Measurements from ENCODE around the gene NEDD4L.
"Not testable (repeated sequence)": the region's sequence is repeated elsewhere in the genome, so short reads cannot be mapped to it uniquely, and the experiment has no call there.

Gene NEDD4L

DNA sequence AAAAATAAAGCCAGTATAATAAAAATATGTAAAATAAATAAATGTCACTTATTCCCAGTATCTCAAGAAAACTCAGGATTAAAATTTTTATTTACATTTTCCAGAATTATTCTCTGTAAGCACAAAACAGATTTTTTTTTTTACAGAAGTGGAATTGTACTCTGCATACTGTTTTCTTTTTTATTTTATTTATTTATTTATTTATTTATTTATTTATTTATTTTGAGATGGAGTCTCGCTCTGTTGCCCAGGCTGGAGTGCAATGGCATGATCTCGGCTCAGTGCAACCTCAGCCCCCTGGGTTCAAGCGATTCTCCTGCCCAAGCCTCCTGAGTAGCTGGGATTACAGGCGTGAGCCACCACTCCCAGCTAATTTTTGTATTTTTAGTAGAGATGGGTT lies 336.1 kb downstream of the NEDD4L start:
- DNase-seq (ENCODE audit: low read depth), result not testable (repeated sequence)

DNA sequence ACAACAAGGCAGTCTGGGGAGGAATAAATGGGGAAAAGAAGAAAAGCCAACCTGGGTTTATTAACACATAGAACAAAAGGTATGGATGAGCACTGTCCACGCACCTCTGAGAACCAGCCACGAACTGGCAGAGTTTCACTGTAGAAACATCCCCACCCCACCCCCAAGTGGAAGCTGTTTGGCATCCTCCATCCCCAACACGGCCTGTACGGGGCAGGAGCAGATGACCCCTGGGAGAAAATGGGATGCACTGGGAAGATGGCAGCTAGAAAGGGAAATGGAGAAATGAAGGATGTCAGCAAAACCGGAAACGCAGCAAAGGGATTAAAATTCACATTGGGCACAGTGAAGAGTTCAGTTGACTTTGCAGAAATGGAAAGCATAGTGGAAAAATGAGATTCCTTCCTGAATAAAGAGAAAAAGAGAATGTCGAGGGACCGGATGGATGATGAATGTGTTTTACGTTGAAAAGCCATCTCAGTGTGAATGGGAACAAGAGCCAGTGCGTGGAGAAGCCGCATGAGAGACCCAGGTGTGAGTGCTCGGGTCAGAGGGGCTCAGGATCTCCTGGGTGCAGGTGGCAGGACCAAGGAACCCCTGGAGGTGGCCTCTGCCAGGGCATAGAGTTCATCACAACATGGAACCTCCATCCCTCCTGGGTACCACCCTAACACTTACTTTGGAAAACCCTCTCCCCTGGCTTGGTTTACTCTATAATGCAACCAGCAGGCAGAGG lies 337.8 kb downstream of the NEDD4L start:
- no peak for DNase-seq (ENCODE audit: low read depth)

DNA sequence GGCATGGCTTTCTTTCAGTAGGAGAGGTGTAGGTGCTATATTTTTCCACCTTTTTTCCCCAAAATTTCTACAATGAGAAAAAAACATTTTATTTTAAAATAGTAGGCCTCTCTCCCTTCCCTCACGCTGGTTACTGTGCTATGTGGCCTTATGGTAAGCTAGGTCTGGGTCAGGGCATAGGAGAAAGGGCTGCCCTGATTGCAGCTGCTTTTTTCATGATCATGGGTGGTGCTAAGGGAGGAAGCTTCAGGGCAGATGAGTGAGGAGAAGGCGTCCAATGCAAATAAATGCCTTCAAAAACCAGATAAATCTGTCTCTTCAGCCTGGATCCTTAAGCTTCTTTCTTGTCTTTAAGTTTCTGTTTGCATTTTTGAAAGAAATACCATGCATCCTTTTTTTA lies 338.4 kb downstream of the NEDD4L start:
- DNase-seq (ENCODE audit: low read depth), result no peak

DNA sequence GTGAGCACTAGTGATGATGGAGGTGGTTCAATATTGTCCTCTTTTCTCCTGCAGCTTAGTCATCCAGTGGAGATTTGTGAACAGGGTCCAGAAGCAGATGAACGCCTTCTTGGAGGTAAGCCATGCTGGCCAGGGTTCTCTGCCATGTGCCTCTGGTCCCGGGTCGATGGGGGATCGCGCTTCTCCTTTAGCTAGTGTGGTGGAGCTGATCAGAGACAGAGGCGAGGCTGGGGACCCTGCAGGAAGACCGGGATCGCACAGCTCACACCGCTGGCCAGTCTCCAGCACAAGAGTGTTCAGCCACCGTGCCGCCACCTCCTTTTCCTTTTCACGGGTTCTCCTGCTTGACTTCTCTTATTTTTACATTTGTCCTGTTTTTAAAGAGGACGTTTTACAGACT lies 341.4 kb downstream of the NEDD4L start:
- no peak for DNase-seq (ENCODE audit: low read depth)

DNA sequence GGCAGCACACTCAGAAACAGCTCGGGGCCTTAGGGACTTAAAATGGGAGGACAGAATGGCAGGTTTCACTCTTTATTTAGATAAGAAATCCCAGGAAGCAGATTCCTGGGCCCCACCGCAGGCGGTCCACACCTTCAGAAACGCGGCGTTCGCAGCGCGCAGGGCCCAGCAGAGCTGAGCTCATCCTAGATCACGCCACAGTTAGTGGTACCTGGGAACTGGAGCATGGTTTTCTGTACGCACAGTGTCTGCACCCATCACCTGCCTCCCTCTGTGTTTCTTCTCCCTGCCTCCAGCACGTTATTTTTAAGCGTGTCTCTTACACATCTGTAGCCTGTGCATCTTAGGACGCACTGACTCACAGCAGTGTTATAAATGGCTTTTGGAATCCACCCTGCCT lies 342.8 kb downstream of the NEDD4L start:
- DNase-seq (ENCODE audit: low read depth), result no peak

DNA sequence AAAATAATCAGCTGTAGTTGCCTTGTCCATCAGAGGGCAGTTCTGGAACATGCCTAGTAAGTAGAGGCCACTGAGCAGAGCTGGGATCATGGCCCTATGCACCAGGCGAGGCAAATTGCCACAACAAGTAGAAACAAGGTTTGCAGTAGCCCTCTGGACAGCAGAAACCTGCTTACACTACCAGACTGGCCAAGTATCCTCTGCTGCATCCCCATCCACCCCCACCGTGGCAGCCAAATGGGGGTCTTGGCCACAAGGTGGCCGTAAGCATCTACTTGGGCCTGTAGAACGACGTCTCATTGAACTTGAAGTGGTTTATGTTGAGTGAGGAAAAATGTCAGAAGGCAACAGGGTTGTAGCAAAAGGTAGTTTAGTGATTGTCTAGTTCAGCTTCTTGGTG lies 343.7 kb downstream of the NEDD4L start:
- no peak for DNase-seq (ENCODE audit: low read depth)

DNA sequence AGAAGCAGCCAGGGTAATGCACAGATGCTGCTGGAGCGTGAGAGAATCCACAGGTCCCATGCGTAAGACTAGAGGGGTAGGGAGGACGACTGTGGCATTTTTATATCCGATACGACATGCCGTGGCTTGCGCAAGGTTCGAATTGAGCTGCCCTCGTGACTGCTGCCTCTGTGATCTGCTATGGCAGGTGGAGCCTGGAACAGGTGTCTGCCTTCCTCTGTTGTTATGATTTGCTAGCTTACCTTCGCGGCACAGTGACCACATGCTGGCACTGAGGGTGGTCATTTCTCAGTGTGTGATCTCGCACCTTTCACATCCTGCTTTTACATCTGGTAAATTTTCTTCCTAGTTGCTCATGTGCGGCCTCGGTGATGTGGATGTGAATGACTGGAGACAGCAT lies 344.7 kb downstream of the NEDD4L start:
- no peak for DNase-seq (ENCODE audit: low read depth)

DNA sequence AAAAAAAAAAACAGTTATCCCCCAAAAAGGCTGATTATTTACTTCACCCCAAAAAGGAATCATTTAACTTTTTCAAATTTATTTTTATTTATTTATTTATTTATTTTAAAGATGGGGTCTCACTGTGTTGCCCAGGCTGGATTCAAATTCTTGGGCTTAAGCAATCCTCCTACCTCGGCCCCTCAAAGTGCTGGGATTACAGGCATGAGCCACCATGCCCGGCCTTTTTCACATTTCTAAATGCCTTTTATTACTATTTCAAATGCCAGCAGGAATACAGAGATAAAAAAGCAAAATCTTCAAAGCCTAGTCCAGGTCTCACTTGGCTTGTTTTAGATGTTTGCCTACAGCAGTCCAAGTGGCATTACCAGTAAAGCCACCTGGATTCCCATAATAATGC lies 345.7 kb downstream of the NEDD4L start:
- no peak for DNase-seq (ENCODE audit: low read depth)

DNA sequence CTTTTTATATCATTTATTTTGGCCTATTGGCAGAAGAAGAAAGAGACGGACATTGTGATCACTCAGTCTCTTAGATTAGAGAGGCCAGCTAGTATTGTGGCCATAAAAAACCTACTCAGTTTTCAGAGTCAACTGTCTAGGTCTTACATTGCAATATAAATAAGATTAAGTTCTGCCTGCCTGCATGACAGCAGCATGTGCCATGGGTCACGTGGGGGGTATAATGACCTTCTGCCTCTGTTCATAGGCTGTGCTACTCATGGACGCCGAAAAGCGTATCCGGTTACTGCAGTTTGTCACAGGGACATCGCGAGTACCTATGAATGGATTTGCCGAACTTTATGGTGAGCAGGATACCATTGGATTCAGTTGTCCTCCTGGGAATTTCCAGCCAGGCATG lies 346.4 kb downstream of the NEDD4L start:
- DNase-seq (ENCODE audit: low read depth), result no peak

DNA sequence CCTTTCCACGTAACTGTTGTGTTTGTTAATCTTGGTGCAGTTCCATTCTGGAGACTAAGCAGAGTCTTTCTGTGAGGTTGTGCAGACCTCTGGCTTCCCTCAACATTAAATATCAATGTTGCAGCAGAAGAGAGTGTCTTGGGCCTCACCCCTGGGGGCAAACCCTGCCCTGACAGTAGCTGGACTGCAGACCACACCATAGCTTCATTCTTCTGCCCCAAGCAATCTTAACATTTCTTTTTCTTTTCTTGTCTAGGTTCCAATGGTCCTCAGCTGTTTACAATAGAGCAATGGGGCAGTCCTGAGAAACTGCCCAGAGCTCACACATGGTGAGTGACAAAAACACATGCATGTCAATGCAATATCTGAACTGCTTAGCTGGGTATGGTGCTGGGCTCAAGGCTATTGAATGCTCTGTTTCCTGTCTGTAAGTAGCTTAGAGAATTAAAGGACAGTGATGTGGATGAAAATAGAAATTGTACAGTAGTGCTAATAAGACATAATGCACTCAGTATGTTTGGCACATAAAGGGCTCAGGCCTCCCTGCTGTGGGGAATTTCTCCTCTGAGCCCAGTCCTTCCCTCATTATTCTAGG lies 347.3 kb downstream of the NEDD4L start:
- no peak for DNase-seq (ENCODE audit: low read depth)

DNA sequence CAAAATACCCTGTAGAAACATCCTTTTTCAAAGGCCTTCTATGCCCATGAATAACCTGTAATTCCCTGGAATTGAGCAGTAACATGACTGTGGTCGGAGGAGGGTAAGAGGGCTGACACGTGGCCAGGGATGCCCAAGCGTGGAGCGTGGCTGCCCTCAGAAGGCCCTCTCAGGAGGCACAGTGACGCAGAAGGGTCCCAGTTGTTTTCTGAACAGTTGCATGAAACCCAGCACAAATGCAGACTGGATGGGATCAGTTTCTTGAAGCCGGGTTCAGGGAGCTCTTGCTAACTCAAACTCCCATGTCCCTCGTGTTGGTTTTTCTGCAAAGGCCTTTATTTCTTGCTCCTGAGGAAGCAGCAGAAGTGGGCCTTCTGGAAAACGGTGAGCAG lies 347.9 kb downstream of the NEDD4L start:
- DNase-seq (ENCODE audit: low read depth), result no peak

DNA sequence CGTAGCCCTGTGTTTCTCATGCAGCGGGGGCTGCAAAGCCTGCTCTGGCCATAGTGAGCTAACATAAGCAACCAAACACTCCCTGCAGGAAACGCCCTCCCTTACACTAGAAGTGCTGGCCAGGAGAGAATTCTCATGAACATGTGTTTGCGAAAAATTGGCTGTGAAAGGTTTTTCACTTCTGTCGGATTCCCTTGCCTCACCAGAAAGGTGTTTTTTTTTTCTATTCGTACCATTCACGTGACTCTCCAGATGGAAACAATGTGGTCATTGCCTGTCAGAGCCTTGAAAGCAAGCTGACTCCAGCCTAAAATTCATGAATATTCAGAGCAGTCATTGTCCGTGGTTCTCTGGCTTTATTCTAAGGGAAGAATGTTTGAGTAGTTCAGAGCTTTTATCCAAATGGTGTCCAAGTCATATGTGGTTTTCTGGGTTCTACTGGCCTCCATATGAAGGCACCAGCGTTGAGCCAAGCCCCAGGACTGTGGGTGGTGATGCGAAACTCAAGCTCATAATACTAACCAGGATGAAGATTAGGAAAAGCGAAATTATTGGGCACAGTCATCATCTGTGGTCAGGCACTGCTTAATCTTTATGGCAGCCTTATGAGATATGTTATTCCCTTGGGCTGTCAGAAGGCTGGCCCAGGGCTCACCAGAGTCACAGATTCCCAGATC lies 348.4 kb downstream of the NEDD4L start:
- DNase-seq (ENCODE audit: low read depth), result no peak

DNA sequence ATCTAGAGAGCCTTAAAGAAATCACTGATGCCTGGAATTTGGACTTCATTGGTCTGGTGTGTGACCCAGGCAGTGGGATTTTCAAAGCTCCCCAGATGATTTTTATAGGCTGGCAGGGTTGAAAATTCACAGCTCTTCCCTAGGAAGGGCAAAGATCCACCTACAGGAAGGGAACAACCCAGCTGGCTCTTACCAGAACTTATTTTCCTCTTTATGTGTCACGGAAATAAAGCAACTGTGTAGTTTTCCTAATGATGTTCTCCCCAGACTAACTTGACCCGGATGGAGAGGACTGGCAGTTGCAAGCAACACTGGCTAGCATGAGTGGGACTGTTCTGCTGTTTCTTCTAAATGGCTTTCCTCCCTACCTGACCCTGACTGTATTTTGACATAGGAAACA lies 349.3 kb downstream of the NEDD4L start:
- no peak for DNase-seq (ENCODE audit: low read depth)

DNA sequence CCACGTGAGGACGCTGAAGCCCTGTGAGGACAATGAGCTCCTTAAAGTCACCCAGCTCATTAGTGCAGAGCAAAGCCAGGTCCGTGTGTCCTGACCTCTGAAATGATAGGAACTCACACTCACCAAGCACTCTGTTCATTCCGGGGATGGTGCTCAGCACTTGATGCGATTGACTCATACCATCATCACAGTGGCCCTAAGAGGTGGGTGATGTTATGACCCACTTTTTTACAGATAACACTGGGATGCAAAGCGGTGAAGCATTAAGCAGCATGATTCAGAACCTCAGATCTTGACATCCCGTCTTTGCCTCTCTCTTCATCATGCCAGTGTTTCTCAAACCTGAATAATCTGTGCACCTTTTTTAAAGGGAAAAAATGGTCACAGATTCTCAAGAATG lies 350.0 kb downstream of the NEDD4L start:
- DNase-seq (ENCODE audit: low read depth), result no peak

DNA sequence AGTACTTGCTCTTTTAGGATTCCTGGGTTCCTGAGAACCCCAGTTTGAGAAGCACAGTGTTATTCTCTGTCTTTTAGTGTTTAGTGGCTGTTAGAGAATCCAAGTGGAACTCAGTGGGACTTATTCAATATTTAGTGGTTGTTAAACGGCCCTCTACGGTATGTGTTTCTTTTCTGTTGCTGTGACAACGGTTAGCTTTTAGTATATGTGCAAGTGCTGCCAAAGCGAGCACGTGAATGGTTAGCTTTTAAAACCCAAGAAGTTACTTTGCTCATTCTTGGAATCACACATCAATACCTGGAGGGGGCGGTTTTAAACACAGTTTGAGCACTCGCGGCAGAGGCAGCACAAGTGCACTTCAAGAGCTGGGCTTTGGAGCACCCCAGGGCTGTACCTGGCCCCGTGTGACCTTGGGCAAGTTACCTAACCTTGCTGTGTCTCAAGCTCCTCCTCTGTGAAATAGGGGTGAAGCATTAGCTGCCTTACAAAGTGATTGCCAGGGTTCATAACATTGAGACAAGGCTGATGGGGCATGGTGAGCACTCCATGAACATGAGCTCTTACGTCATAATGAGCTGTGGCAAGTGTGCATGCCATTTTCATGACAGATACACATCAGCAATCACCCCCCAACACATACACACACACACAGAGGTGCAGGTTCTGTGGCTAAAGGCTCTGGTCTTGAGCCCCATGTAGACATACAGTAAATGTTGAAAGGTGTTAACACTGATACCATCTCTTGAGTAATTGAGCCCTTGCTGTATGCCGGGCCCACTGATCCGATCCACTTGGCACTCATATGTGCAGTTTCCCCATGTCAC lies 350.8 kb downstream of the NEDD4L start:
- no peak for DNase-seq (ENCODE audit: low read depth)

DNA sequence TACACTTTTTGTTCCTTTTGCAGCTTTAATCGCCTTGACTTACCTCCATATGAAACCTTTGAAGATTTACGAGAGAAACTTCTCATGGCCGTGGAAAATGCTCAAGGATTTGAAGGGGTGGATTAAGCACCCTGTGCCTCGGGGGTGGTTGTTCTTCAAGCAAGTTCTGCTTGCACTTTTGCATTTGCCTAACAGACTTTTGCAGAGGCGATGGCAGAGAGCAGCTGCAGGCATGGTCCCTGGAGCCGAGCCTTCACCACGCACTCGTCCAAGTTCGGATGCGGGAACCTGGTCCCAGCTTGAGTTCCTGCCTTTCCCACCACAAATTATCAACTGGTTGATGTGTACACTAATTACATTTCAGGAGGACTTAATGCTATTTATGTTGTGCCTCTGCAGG lies 352.1 kb downstream of the NEDD4L start:
- DNase-seq (ENCODE audit: low read depth), result no peak

DNA sequence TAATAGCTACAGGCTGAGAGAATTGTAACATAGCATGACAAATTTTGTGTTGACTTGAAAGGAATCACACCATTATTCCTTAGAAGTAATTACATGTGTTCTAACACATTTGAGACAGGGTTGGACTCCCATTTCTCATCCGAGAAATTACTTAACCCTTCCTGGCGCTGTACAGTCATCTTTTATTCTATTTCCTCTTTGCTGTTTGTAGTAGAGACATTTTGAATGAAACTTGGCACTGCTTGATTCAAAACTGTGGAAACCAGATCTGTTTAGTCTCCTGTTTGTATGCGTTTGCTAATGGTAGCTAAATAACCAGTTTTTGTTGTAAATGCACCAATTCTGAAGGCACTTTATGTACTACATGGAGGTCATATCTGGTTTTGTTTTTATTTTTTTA lies 352.9 kb downstream of the NEDD4L start:
- no peak for DNase-seq (ENCODE audit: low read depth)

DNA sequence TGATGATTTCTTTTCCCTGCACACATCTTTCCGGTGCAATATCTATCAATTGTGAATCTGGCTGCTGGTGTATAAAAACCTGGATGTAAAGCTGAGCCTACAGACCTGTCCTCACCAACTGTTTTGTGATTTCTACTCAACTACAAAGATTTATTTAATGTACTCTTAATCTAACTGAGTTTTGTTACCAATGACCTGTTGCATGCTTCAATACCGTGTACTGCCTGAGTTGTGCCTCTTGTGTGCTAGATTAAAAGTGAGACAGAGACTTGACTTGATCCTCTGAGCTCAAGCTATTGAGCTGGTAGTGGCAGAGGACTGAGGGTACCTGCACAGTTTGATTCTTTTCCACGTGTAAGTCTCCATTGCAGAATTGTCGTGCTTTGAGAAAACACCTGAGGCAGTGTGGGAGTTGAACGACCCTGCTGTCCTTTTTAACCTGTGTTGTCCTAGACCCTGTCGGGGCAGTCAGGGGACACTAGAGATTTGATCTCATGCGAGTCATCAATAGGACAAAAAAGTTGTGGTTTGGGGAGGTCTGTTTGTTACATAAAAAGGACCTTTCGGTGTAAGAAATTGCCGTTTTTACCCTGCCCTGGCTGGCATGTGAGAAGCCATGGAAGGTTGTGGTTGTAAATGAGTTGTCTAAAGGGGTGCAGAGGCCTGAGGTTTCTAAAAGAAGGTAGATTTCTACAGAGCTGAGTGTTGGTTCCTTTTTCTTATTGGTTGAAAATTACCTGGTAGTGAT lies 353.5 kb downstream of the NEDD4L start:
- no peak for DNase-seq (ENCODE audit: low read depth)

DNA sequence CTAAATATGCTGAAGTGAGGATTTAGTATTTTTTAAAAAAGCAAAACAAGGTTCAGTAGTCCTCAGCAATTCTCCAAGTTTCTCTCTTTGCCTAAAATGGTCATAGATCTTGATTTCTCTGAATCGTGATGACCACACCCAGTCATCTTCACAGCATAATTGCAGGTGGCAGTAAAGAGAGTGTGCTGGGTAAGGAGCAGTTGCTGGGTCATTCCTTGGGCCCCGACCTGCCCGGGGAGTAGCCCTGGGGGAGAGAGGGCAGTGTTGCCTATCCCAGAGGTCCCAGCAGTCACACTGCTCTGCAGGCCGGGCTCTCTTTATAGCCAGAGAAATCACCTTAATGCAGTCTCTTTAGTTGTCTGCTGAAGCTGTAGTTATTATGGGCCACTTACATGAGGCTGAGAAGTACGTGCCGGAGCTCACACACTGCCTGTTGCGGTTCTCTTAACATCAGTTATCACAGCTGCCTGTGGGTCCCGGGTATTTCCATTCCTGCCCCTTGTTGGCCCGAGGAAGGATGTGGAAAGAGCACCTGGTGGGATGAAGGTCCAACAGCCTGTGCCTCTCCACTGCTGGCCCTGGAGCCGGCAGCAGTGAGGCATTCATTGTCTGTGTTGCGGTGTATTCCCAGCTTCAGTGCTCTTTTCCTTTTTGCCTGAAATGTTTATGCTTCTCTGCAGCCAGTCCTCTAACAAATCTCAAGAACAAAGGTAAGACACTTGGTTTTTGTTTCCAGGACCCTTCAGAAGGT lies 354.8 kb downstream of the NEDD4L start:
- no peak for DNase-seq (ENCODE audit: low read depth)

DNA sequence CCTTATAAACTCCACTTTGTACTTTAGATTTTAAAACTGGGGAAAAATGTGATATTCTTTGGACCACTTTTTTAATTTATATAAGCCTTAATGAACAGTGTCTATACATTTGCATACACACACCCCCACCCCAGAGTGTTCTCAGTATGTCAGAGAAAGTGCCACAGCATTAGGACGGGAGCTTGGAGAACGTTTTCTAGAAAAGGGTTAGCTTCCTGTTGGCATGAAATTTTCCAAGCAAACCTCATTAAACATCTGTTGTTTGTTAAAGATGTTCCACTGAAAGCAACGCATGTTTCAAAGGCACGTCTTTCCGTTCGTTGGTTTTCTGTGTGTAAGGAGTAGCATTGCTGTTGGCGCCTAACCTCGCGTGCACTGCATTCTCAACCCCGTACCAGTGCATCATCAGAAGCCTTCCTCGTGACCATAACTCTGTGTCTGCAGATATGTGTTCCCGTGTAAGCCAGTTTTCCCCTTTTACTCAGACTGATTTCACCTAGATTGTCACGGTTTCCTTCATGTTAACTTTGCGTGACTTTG lies 356.4 kb downstream of the NEDD4L start:
- DNase-seq (ENCODE audit: low read depth), result no peak

DNA sequence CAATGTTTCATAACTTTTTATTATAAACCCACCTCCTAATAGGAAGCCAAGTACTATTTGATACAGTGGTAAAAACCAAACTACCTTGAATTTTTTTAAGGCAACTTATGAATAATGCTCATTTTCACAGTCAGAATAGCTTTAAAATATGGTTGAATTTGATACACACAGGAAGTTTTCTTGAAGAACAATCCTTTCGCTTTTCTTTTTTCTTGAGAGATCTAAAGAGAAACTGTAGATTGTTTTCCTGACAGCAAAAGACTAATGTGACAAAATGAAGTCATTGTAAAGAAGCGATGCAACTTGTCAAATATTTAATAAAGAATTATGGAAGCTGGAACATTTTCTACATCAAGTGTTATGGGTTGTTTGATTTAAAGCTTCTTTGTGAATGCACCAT lies 357.2 kb downstream of the NEDD4L start:
- DNase-seq (ENCODE audit: low read depth), result no peak
